HEK293T (cell line): ENCODE data around the gene WBP1.

Experiments used
- CTCF ChIA-PET: fragments of 350-600 bp; formaldehyde crosslinking; extraction: SDS; loops from one replicate; lab custom pipeline; 2021; ENCODE audit warnings: antibody characterized with exemption, inconsistent platforms; lab: Yijun Ruan, JAX
- POLR2A ChIA-PET: fragments of 350-600 bp; formaldehyde crosslinking; extraction: SDS; loops from one replicate; lab custom pipeline; 2020; ENCODE audit warnings: antibody characterized with exemption, inconsistent platforms; lab: Yijun Ruan, JAX
- DNase-seq: peaks from one replicate; pipeline ENCODE4 v3.0.0; 2012; ENCODE audit warnings: mixed read lengths; ENCODE audit errors: extremely low spot score
- ARNT ChIP-seq: fragments of 450-650 bp; IDR thresholded peaks from 2 replicates; pipeline ENCODE4 v1.6.1; 2017; ENCODE audit warnings: mild to moderate bottlenecking
- BHLHE40 ChIP-seq: fragments of 450-650 bp; IDR thresholded peaks from 2 replicates; pipeline ENCODE4 v1.6.1; 2016; ENCODE audit warnings: mild to moderate bottlenecking, moderate library complexity, borderline replicate concordance
- CTBP1 ChIP-seq: fragments of 450-650 bp; IDR thresholded peaks from 2 replicates; pipeline ENCODE4 v1.6.1; 2016; ENCODE audit warnings: borderline replicate concordance
- ELF4 ChIP-seq: fragments of 450-650 bp; IDR thresholded peaks from 2 replicates; pipeline ENCODE4 v1.6.1; 2017; ENCODE audit warnings: antibody characterized with exemption
- FOXA1 ChIP-seq: fragments of 450-650 bp; IDR thresholded peaks from 2 replicates; pipeline ENCODE4 v1.6.1; 2016; ENCODE audit warnings: mild to moderate bottlenecking
- FOXK2 ChIP-seq: fragments of 450-650 bp; IDR thresholded peaks from 2 replicates; pipeline ENCODE4 v1.6.1; 2016; ENCODE audit warnings: mild to moderate bottlenecking
- FOXM1 ChIP-seq: fragments of 450-650 bp; IDR thresholded peaks from 2 replicates; pipeline ENCODE4 v1.6.1; 2017; ENCODE audit warnings: mild to moderate bottlenecking, borderline replicate concordance
- HDGF ChIP-seq: fragments of 450-650 bp; IDR thresholded peaks from 2 replicates; pipeline ENCODE4 v1.6.1; 2017; ENCODE audit warnings: antibody characterized with exemption, borderline replicate concordance
- L3MBTL2 ChIP-seq: fragments of 450-650 bp; conservative IDR thresholded peaks from 2 replicates; pipeline ENCODE4 v1.6.1; 2016; ENCODE audit warnings: mild to moderate bottlenecking
- LEF1 ChIP-seq: fragments of 450-650 bp; IDR thresholded peaks from 2 replicates; pipeline ENCODE4 v1.6.1; 2017; ENCODE audit warnings: mild to moderate bottlenecking, borderline replicate concordance
- NFRKB ChIP-seq: fragments of 450-650 bp; IDR thresholded peaks from 2 replicates; pipeline ENCODE4 v1.6.1; 2016; ENCODE audit warnings: mild to moderate bottlenecking, moderate library complexity
- SP1 ChIP-seq: fragments of 450-650 bp; IDR thresholded peaks from 2 replicates; pipeline ENCODE4 v1.6.1; 2017
- SUZ12 ChIP-seq: fragments of 450-650 bp; IDR thresholded peaks from 2 replicates; pipeline ENCODE4 v1.6.1; 2016; ENCODE audit warnings: mild to moderate bottlenecking
- TARDBP ChIP-seq: fragments of 450-650 bp; IDR thresholded peaks from 2 replicates; pipeline ENCODE4 v1.6.1; 2016
- ZNF384 ChIP-seq: fragments of 450-650 bp; IDR thresholded peaks from 2 replicates; pipeline ENCODE4 v1.6.1; 2016
- TF ChIP-seq, protein P1 (sequence below): fragments of 450-650 bp; IDR thresholded peaks from 2 replicates; pipeline ENCODE4 v1.6.1; 2016

WBP1 gene

DNA sequence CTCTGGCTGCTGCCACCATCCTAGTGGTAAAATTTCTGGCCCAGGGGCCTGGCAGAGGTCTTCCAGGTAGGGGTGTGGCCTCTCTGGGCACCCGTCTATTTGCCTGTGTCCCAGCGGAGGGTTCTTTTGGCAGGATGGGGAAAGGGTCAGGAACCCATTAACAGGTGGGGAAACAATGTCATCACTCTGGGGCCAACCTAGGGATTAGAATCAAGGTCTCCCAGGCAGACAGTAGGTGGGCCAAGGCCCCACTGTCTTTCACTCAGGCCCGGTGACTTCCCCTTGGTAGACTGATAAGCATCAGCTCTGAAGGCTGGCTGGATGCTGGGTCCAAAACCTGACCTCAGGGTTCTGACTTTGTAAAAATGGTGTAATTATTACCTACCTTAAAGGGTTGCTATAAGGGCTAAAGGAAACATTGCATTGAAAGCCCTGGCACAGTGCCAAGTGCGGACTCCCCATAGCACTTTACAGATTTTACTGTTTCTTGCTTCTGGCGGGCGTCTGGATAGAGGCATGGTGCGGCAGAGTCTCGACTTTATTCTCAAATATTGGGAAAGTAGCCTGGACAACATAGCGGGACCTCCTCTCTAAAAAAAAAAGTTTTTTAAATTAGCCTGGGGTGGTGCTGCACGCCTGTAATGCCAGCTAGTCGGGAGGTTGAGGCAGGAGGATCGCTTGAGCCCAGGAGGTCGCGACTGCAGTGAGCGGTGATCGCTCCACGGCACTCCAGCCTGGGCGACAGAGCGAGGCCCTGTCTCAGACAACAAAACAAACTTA lies 38.9 kb downstream of the WBP1 start:
- TF ChIP-seq FOXA1 (no peak), ZNF384 (no peak), SP1 (no peak), BHLHE40 (no peak), TARDBP (no peak), NFRKB (no peak), FOXM1 (no peak), ARNT (no peak), SUZ12 (no peak), LEF1 (no peak), HDGF (no peak), L3MBTL2 (no peak)
- TF ChIP-seq, protein P1, sequence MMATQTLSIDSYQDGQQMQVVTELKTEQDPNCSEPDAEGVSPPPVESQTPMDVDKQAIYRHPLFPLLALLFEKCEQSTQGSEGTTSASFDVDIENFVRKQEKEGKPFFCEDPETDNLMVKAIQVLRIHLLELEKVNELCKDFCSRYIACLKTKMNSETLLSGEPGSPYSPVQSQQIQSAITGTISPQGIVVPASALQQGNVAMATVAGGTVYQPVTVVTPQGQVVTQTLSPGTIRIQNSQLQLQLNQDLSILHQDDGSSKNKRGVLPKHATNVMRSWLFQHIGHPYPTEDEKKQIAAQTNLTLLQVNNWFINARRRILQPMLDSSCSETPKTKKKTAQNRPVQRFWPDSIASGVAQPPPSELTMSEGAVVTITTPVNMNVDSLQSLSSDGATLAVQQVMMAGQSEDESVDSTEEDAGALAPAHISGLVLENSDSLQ = no peak
- ChIA-PET CTCF (no interaction called here), POLR2A (no interaction called here)
- DNase-seq = no peak

DNA sequence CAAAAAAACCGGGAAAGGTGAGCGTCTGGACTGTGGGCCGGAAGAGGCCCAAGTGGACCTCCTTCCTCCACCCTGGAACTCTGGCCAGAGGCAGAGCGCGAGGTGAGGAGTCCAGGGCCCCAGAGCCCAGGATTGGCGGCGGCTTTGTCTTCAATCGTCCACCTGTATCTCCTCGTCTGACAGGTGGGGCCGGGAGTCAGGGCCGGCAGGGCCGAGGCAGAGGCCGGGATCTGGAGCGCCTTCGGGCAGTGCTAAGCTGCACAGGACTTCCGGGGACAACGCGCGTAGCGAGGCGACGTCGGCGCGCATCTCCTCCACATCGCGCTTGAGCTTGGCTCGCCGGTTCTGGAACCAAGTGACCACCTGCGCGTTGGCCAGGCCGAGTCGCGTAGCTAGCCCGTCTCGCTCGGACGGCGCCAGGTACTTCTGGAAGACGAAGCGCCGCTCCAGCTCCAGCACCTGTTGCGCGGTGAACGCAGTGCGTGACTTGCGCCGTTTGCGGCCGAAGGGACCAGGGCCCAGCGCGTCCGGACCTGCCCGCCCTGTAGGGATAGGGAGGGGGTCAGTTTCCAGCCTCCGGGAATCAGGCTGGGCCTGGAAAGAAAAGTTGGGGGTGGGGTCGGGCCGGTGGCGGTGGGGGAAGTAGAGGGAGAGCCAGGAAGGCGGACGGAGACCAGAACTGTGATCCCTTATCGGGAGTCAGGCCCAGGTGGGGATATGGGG lies 39.7 kb downstream of the WBP1 start:
- no peak for DNase-seq
- TF ChIP-seq NFRKB = no peak
- TF ChIP-seq FOXM1 = no peak
- no peak for TF ChIP-seq CTBP1
- no peak for TF ChIP-seq ARNT
- TF ChIP-seq TARDBP = no peak
- TF ChIP-seq HDGF = no peak
- no peak for TF ChIP-seq BHLHE40
- no peak for TF ChIP-seq LEF1
- TF ChIP-seq ZNF384 = no peak
- no peak for TF ChIP-seq SP1
- TF ChIP-seq FOXK2 = no peak
- TF ChIP-seq SUZ12 = no peak
- no peak for TF ChIP-seq ELF4
- no peak for TF ChIP-seq FOXA1
- no peak for TF ChIP-seq L3MBTL2
- TF ChIP-seq, protein P1 = no peak
- ChIA-PET POLR2A (no interaction called here), CTCF (no interaction called here)

DNA sequence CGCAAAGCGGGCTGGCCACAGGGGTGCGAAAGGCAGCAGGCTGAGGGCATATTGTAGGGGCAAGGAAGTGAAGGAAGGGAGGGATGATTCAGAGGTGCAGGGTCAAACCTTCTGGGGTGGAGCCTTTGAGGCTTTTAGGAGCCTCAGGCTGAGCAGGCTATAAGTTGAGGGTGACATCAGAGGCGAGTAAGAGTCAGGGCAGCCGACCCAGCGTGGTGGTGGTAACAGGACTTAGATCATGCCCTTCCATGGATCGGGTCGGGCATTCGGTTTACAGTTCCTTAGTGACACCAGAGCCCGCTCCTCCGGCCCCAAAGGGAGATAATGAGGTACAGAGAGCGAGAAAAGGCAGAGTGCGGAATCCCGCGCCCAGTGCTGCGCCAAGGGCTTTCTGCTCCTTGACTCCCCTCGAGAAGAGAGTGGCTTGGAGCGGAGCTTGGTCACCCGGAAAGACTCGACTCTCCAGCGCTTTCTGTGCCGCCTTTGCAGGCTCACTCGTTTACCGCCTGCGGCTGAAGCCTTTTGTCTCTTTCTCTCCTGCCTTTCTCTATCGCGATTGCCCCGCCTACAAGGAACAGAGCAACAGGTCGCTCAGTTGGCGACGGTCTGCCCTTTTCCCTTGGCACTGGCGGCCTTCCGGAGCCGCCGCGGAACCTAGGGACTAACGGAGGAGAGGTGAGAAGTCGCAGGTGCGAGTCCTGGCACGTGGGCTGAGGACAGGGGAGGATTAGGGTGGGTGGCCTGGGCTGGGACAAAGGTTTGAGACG lies 40.4 kb downstream of the WBP1 start:
- CTCF ChIA-PET = no interaction called here
- POLR2A ChIA-PET = no interaction called here
- TF ChIP-seq FOXA1 = no peak
- TF ChIP-seq HDGF = no peak
- no peak for TF ChIP-seq SP1
- no peak for TF ChIP-seq TARDBP
- no peak for TF ChIP-seq NFRKB
- no peak for TF ChIP-seq ZNF384
- TF ChIP-seq FOXK2 = no peak
- no peak for TF ChIP-seq FOXM1
- TF ChIP-seq CTBP1 = no peak
- TF ChIP-seq L3MBTL2 = no peak
- TF ChIP-seq LEF1 = no peak
- TF ChIP-seq ARNT = no peak
- no peak for TF ChIP-seq ELF4
- TF ChIP-seq, protein P1 = no peak
- TF ChIP-seq BHLHE40 = no peak
- TF ChIP-seq SUZ12 = no peak
- DNase-seq = no peak

DNA sequence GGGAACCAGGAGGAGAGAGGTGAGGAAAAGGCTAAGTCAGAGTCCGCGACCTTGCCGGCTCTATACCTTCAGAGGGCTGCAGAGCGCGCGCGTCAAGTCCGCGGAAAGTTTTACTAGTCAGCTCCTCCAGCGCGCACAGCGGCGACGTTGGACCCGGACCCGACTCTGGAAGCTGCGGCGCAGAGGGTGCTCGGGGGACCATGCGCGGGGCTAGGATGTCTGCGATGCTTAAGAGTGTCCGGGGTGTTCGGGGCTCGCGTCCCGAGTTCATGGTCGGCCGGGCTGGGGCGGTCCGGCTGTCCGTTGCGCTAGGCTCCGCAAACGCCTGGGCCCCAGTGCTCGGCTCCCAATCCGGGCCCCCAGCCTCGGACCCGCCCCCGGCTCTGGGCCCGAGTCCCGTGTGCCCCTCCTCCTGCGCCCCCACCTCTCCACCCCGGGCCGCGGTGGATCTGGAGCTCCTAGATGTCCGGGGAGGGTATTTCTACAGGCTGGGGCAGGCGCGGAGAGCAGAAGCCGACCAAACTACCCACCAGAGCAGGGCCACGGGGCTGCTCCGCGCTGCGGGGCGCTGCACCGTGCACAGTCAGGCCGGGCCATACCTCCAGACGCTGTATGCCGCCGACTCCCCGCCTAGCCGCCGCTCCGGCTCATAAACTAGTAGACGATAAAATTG lies 41.2 kb downstream of the WBP1 start, which contains the start of gene LBX2:
LBX2 (minus strand) TSS at position 337 of the 673 bp plus-strand sequence; CDS start at position 271, 66 bp downstream.
- DNase-seq = no peak
- CTCF ChIA-PET = no interaction called here
- POLR2A ChIA-PET = no interaction called here
- TF ChIP-seq NFRKB = no peak
- no peak for TF ChIP-seq FOXM1
- TF ChIP-seq ELF4 = no peak
